Esophagus muscularis mucosa (tissue), 4 donors: ENCODE measurements around the gene NOTCH4. TPM values are rescaled to one million over a fixed set of nuclear protein-coding genes. Genes with fewer than 3 reads are reported as not detected.
A peak's percentile ranks its signal among the peaks of the same experiment; 100 is the strongest.
"Not testable (repeated sequence)": the region's sequence is repeated elsewhere in the genome, so short reads cannot be mapped to it uniquely, and the experiment has no call there.

Experiments used
- DNase-seq: peaks from one replicate; pipeline ENCODE4 v3.0.0-alpha.2; 2017; ENCODE audit errors: extremely low spot score
- H3K27ac ChIP-seq, 4 donors: fragments of 200-600 bp; sonication (generic); replicated peaks in 1 of 4; 1 replicate in 3 of 4; 2 replicates in 1 of 4; pipeline ENCODE4 v1.5.1; 2016 to 2019; ENCODE audit warnings: mild to moderate bottlenecking in 1 of 4
- H3K27me3 ChIP-seq, 4 donors: fragments of 200-600 bp; sonication (generic); one replicate each; pipeline versions ENCODE4 v1.5.1 to v1.6.0; 2016 to 2019
- H3K36me3 ChIP-seq, 4 donors: fragments of 200-600 bp; sonication (generic); one replicate each; pipeline ENCODE4 v1.5.1; 2016 to 2019
- H3K4me1 ChIP-seq, 4 donors: fragments of 200-600 bp; sonication (generic); one replicate each; pipeline ENCODE4 v1.5.1; 2016 to 2019
- H3K4me3 ChIP-seq, 4 donors: fragments of 200-600 bp; sonication (generic); 1 replicate in 2 of 4; 2 replicates in 2 of 4; pipeline ENCODE4 v1.5.1; 2016 to 2019; ENCODE audit warnings: mild to moderate bottlenecking in 4 of 4, moderate library complexity in 1 of 4
- H3K9me3 ChIP-seq, 4 donors: fragments of 200-600 bp; sonication (generic); 1 replicate in 3 of 4; 2 replicates in 1 of 4; pipeline ENCODE4 v1.5.1; 2016 to 2019
- EP300 ChIP-seq: sonication (generic); formaldehyde crosslinking; IDR thresholded peaks from one replicate; pipeline ENCODE4 v1.6.1; 2017; ENCODE audit warnings: antibody characterized with exemption
- POLR2A ChIP-seq: fragments of 450-650 bp; IDR thresholded peaks from one replicate; pipeline ENCODE4 v1.6.1; 2017; ENCODE audit warnings: antibody characterized with exemption, moderate library complexity, mild to moderate bottlenecking, low read depth
- POLR2AphosphoS5 ChIP-seq, 2 donors: sonication (generic); formaldehyde crosslinking; IDR thresholded peaks; one replicate each; pipeline ENCODE4 v1.6.1; 2017; ENCODE audit warnings: antibody characterized with exemption in 2 of 2
- WGBS: methylation state at CpG from one replicate; pipeline ENCODE4 v1.1.5; 2018; 5-methylcytosine and 5-hydroxymethylcytosine counted together
- intact Hi-C: fragments of 100-400 bp; cut with DNase I; formaldehyde crosslinking; loops from one replicate; pipeline ENCODE4 v1.15.1; 2023
- total RNA-seq, 4 donors: library from RNA; depleted of rRNA; stranded (reverse); fragments of >200 nt; gene quantifications; one replicate each; pipeline versions ENCODE4 v1.1.0 to v1.2.1, GENCODE V29; 2016
- TF ChIP-seq, protein P1 (sequence below), 3 experiments: fragments of 200-600 bp in 2 of 3; fragments of 450-650 bp in 1 of 3; sonication (generic) in 2 of 3; IDR thresholded peaks; one replicate each; pipeline ENCODE4 v1.5.1; 2017 to 2019; ENCODE audit warnings: antibody characterized with exemption in 3 of 3, mild to moderate bottlenecking in 2 of 3, moderate library complexity in 1 of 3

Gene NOTCH4
- total RNA-seq, 4 donors from 2014 or later = 16.6 to 30.6 (median 19.8) TPM

DNA sequence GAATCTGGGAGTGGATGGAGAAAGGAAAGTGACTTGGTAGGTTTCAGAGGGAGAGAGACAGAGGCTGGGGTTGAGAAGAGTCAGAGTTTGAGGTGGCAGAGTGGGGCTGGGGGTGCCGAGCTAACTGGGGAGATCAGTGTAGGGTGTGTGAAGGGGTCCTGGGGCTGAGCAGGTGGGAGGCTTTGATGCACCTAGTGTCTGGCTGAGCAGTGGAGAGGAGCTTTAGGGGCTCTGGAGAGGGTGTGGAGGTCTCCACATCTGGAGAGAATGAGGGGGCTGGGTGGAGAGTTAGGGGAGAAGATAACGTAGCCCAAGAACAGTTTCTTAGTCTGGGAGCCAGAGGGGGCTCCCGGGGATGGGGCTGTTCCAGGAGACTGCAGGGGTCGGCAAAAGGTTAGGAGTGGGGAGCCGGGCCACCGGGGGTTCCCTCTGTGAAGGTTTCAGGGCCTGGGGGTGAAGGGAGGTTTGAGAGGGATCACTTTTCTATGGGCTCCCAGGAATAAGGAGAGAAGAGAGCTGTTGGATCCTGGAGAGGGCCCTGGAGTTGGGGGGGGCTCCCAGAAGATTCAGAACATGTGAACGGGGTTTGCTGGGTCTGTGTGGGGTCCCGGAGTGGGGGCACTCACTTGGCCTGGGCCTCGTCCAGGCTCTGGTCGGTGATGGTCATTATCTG, 34.7 kb downstream of the NOTCH4 start:
- peaks cover 16 to 24% (median 22%) of the 10 kb centered on the region in 4 donors for H3K36me3 ChIP-seq
- no peak for DNase-seq
- TF ChIP-seq EP300 = no peak
- TF ChIP-seq, protein P1, sequence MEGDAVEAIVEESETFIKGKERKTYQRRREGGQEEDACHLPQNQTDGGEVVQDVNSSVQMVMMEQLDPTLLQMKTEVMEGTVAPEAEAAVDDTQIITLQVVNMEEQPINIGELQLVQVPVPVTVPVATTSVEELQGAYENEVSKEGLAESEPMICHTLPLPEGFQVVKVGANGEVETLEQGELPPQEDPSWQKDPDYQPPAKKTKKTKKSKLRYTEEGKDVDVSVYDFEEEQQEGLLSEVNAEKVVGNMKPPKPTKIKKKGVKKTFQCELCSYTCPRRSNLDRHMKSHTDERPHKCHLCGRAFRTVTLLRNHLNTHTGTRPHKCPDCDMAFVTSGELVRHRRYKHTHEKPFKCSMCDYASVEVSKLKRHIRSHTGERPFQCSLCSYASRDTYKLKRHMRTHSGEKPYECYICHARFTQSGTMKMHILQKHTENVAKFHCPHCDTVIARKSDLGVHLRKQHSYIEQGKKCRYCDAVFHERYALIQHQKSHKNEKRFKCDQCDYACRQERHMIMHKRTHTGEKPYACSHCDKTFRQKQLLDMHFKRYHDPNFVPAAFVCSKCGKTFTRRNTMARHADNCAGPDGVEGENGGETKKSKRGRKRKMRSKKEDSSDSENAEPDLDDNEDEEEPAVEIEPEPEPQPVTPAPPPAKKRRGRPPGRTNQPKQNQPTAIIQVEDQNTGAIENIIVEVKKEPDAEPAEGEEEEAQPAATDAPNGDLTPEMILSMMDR (IDR thresholded peaks at IDR 0.05) = peak in 1 of 3 experiments; percentile 3
- H3K4me3 ChIP-seq = peak overlapping the region; percentile 66 to 92 (median 84)
- peak overlapping the region; percentile 90 to 99 (median 98) for H3K27ac ChIP-seq
- peaks cover 70 to 83% (median 80%) of the 10 kb centered on the region in 4 donors for H3K4me1 ChIP-seq
- WGBS = 4% methylated on average over 6 of the region's 10 CpGs
- H3K27me3 ChIP-seq = no peaks in the 10 kb centered on the region
- no peaks in the 10 kb centered on the region for H3K9me3 ChIP-seq
- intact Hi-C loops = no loop called here

DNA sequence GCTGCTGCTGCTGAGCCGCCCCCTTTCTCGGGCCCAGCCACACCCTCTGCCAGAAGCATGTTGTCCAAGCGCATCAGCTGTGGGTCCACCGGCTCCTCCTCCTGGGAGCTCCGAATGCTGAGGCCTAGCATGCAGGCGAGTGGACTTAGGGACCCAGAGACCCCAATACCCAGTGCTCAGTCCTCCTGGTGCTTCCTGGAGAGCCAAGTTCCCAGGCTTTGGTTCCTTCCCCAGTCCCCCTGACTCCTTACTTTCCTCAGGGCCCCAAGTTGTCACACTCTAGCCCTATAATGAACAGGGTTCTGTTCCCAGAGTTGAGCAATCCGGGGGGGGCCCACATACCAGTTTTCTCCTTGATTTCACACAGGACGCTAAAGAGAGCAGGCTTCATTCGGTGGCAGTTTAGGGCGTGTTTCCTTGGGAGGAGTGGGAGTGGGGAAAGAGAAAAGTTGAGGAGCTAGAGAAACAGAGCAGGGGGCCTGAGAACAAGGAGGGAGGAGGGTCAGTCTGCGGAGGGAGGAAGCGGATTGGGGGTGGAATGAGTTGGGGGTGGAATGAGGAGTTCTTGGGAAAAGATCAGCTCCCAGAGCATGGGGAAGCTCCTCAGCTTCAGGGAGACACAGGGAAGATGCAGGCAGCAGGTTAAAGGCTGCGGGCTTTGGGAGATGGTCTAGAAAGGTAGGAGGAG, 35.3 kb downstream of the NOTCH4 start:
- peaks cover 16 to 26% (median 25%) of the 10 kb centered on the region in 4 donors for H3K36me3 ChIP-seq
- no peak for DNase-seq
- H3K9me3 ChIP-seq = no peaks in the 10 kb centered on the region
- no peak for TF ChIP-seq POLR2A
- TF ChIP-seq POLR2AphosphoS5 (IDR thresholded peaks at IDR 0.05) = peak; percentile 6 to 47
- 8% methylated on average over 8 of the region's 13 CpGs for WGBS
- intact Hi-C loops = no loop called here
- peak overlapping the region; percentile 90 to 99 (median 98) for H3K27ac ChIP-seq
- no peaks in the 10 kb centered on the region for H3K27me3 ChIP-seq
- H3K4me3 ChIP-seq = peak overlapping the region; percentile 66 to 92 (median 84)
- H3K4me1 ChIP-seq = peaks cover 77 to 88% (median 84%) of the 10 kb centered on the region in 4 donors

DNA sequence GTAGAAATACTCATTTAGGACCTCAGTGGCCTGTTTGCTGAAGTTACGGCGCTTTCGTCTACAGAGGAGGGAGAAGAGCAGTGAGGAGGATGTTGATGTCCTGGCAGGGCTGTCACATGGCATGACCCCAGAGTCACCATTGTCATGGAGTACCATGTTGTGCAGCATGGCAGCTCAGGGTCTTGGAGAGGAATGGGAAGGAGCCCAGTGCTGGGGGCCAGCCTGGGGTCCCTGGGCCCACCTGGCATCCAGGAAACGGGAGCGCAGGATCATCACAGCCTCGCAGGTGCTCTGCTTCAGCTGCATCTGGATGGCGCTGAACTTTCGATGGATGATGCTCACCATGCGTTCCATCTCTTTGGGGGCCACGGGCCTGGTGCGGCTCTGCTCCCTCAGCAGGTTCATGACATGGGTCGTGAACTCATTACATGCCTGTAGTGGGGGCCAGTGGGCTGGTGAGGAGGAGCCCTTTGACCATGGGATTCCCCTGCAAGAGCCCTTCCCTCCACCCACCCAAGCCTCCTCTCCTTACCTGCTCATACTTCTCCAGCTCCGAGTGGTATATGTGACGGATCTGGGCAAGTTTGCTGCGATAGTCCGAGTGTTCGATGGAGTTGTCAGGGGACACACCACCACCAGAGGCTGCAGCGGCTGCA, 36.0 kb downstream of the NOTCH4 start:
- H3K27me3 ChIP-seq, DNase-seq, H3K9me3 ChIP-seq, intact Hi-C loops: not testable (repeated sequence)
- peak overlapping the region; percentile 66 to 92 (median 84) for H3K4me3 ChIP-seq
- H3K4me1 ChIP-seq = peaks cover 74 to 83% (median 79%) of the 10 kb centered on the region in 4 donors
- peaks cover 16 to 33% (median 28%) of the 10 kb centered on the region in 4 donors for H3K36me3 ChIP-seq
- 100% methylated on average over 3 of the region's 18 CpGs for WGBS
- peak overlapping the region; percentile 90 to 99 (median 98) for H3K27ac ChIP-seq

DNA sequence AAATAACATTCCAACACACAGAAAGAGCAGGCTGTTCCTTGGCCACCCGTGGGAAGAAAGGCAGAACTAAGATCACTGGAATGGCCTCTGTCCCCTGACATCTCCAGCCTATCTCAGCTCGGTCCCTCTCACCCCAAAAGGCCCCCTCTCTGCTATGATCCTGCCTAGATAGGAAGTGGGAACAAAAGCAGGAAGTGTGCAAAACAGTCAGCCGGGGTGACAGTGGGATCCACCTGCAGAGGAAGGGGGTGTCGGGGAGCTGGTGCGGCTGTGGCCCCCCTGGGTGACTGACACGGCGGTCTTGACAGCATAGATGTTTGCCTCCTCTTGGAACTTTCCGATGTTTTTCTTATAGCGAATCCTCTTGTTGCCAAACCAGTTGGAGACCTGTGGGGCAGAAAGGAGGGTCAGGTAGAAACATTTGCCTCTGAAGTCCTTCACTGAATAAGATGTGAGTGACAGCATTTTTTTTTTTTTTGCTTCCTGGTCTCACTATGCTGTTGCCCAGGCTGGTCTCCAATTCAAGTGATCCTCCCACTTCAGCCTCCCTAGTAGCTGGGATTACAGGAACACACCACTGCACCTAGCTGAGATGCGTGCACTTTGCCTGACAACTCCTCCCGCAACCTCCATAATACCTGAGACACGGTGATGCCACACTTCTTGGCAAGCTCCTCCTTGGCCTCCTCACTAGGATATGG, 36.7 kb downstream of the NOTCH4 start:
- WGBS = 67% methylated on average over 12 of the region's 12 CpGs

DNA sequence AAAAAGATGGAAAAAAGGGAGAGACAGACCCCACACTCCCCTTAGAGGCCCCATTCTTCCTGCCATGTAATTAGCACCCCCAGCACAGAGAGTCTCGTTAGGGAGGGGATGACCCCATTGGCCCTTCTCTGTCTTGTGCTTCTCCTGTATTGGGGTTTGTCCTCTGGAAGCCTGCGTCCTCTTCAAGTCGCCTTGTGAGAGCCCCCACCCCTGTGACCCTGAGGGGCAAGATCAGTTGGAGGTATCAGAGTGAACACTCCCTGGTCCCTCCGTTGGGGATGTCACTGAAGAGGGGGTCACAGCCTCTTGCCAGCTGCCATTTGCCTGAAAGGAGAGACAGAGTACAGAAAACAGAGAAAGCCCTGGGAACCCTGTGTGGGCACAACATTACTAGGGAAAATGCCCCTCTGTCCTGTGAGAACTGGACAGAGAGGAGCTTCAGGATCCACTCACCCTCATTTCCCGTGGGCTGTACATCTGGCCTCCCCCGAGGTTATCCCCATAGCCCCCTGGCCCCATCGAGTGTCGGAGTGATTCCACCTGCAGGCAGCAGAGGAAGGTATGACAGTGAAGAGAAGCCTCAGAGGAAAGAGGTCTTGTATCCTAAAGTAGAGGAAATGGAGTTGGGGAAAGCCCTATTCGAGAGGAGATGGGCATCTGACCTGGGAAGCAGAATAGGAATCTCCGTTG, 37.6 kb downstream of the NOTCH4 start:
- H3K27ac ChIP-seq = peak overlapping the region; percentile 84 to 99 (median 98)
- H3K4me3 ChIP-seq, DNase-seq, H3K9me3 ChIP-seq, intact Hi-C loops, H3K27me3 ChIP-seq: not testable (repeated sequence)
- peaks cover 68 to 83% (median 79%) of the 10 kb centered on the region in 4 donors for H3K4me1 ChIP-seq
- 58% methylated on average over 9 of the region's 10 CpGs for whole genome bisulfite sequencing
- peaks cover 16 to 46% (median 35%) of the 10 kb centered on the region in 4 donors for H3K36me3 ChIP-seq

More for the DNA sequence above, 36.7 kb downstream of the NOTCH4 start:
- no peak for DNase-seq
- H3K4me3 ChIP-seq = no peak overlapping the region
- TF ChIP-seq EP300 = no peak
- TF ChIP-seq POLR2AphosphoS5 (IDR thresholded peaks at IDR 0.05) = no peak
- TF ChIP-seq, protein P1 (IDR thresholded peaks at IDR 0.05) = no peak
- intact Hi-C loops = no loop called here
- peak overlapping the region; percentile 84 to 99 (median 98) for H3K27ac ChIP-seq
- no peaks in the 10 kb centered on the region for H3K9me3 ChIP-seq
- H3K4me1 ChIP-seq = peaks cover 67 to 82% (median 79%) of the 10 kb centered on the region in 4 donors
- H3K36me3 ChIP-seq = peaks cover 16 to 39% (median 31%) of the 10 kb centered on the region in 4 donors
- no peaks in the 10 kb centered on the region for H3K27me3 ChIP-seq
